ENCODE data around the gene PEX5.

PEX5 gene

GRCh38 chr12:7189398-7190267 is at the start of gene PEX5:
TSS of gene PEX5 (plus strand) at chr12:7189686. CDS start at chr12:7190378, 692 bp downstream.
- peak; percentile 93 for DNase-seq (ENCODE audit: low spot score)

GRCh38 chr12:7141351-7142005 is 48.0 kb upstream of the PEX5 start:
- DNase-seq (ENCODE audit: low spot score) = no peak

GRCh38 chr12:7142056-7142644 is 47.3 kb upstream of the PEX5 start:
- peak; percentile 16 for DNase-seq (ENCODE audit: low spot score)

- DNase-seq (ENCODE audit: low spot score) = no peak
Measured at GRCh38 chr12:7142809-7143465, 46.5 kb upstream of the PEX5 start.

GRCh38 chr12:7143564-7143963 is 45.9 kb upstream of the PEX5 start:
- DNase-seq (ENCODE audit: low spot score) = no peak

- DNase-seq (ENCODE audit: low spot score) = peak; percentile 16
Measured at GRCh38 chr12:7144414-7145120, 44.9 kb upstream of the PEX5 start.

DNA sequence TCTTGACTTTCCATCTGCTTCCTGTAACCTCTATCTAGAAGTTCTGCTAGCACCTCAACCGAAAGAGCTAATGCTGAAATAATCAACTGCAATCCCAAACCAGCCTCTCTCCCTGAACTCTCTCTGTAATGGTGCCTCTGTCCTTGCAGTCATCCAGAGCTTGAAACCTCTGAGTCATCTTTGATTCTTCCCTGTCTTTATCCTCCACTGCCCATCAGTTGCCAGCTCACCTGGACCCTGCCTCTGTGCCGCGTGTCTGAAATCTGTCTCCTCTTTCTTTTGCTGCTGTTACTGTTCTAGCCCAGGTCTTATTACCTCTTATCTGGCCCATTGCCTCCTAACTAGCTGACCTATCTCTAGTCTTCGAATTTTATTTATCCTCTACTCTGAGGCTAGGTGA is 43.8 kb upstream of the PEX5 start:
- DNase-seq (ENCODE audit: low spot score) = no peak

GRCh38 chr12:7146228-7146627 is 43.3 kb upstream of the PEX5 start:
- DNase-seq (ENCODE audit: low spot score) = no peak

- DNase-seq (ENCODE audit: low spot score) = no peak
Measured at GRCh38 chr12:7146906-7147305, 42.6 kb upstream of the PEX5 start.

DNA sequence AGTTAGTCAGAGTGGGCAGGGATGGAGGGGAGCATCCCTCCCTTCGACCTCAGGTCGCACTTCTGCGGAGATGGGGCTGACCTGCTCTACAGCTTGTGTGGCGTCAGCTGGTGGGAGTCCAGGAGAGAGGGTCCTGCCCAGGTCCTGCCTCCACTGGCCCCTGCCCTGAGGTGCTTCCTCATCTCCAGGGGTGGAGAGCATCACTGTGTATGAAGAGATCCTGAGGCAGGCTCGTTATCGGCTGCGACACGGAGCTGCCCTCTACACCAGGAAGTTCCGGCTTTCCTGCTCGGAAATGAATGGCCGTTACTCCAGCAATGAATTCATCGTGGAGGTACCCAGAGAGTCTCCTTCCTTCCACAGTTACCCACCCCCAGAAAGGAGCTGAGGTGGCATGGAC is 39.1 kb upstream of the PEX5 start:
- DNase-seq (ENCODE audit: low spot score) = no peak

GRCh38 chr12:7150841-7151240 is 38.6 kb upstream of the PEX5 start:
- no peak for DNase-seq (ENCODE audit: low spot score)

DNA sequence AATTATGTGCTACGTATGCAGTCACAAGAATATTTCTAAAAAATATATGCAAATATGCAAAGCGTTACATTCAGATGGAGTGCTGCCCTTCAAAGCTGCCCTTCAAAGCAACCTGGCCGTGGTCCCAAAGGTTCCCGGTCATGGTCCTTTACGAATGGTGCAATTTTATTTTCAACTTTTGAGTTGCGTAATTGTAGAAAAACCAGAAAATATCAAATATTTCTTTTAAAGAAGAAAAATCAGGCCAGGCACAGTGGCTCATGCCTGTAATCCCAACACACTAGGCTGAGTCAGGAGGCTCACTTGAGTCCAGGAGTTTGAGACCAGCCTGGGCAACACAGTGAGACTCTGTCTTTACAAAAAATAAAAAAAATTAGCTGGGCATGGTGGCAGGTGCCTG is 38.0 kb upstream of the PEX5 start:
- no peak for DNase-seq (ENCODE audit: low spot score)

- no peak for DNase-seq (ENCODE audit: low spot score)
Measured at GRCh38 chr12:7152818-7153217, 36.7 kb upstream of the PEX5 start.

DNA sequence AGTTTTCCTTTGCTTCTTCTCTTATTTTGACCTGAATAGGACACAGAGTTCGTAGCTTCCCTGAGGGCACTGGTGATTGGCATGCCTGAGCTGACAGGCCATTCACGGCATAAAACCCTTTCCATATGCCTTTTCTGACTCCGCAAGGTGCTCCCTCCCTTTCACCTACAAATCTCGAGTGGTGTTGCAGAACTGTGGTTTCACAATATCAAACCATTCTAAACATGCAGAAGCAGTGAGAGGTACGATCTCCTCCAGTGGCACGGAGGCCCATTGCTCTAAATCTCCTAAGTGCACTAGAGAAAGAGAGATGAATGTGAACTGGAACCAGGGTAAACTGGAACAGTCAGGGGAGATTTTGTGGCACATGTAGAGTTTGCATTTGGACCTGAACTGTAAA is 35.4 kb upstream of the PEX5 start:
- no peak for DNase-seq (ENCODE audit: low spot score)

DNA sequence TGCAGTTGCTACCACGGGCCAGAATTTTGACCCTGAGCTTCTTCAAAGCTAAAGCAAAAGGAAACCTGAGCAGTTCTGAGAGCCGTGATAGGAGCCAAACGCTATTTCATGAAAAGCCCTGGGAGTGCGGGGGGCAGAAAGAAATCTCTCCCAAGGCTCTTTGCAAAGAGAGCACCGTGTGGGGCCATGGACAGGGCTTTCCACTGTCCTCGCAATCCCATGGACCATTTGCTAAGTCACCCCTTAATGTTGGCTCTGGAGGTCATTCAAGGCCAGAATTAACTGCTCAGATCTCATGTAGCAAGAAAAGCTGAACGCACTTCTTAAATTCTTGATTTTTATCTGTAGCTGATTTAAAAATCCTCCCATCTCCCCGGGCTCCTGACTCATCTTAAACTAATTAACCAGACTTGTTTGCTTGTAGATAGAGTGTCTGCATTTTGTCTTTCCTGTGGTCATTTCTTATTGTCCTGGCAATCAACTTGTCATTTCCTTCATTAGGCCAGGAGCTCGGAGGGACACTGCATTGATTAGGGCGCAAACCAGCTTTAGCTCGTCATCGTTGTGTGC is 34.5 kb upstream of the PEX5 start:
- DNase-seq (ENCODE audit: low spot score) = no peak

GRCh38 chr12:7155471-7156034 is 33.9 kb upstream of the PEX5 start:
- no peak for DNase-seq (ENCODE audit: low spot score)

DNA sequence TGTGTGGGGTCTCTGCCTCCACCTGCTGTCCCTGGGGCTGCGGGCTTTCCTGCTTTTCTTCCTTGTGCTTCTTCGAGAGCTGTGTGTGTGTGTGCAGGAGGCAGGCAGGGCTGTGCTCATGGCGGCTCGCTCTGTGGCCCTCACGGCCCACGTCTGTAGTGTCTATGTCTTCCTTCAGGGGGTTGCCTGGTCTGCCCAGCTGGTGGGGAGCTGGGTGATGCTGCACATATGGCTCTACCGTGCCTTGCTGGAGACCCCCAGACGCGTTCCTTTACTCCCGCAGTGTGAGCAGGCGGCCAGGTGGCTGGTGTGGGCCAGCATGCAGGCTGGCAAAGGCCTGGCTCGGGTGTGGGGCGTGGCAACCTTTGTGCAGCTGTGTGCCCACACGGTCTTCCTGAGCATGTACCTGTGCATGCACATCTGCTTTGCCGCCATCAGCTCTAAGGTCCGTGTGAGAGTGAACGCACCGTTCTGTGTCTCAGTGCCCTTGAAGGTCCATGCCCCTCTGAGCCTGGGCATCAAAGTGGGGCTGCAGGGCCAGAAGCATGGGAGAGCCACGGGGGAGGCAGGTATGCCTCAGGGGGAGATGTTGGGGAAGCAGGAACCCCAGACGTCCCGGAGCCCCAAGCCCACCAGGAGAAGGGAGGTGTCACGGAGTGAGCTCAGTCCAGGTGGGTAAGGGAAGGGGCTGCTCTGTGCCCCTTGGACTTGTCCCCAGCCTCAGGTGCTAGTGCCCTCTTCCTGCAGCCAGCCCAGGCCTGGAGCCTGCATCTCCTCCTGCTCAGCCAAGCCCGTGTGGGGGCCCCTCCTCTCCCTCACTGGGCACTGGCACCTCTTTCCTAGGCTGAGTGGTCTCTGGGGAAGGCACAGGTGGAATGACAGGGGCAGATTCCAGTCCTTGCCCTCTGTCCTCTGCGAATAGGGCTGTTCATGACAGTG is 33.0 kb upstream of the PEX5 start:
- DNase-seq (ENCODE audit: low spot score) = no peak

- no peak for DNase-seq (ENCODE audit: low spot score)
Measured at GRCh38 chr12:7157391-7157790, 32.1 kb upstream of the PEX5 start.

- no peak for DNase-seq (ENCODE audit: low spot score)
Measured at GRCh38 chr12:7158781-7159609, 30.5 kb upstream of the PEX5 start.
